K562 (cell line): ENCODE results near the gene NOTCH1. TPM values are rescaled to one million over a fixed set of nuclear protein-coding genes. Genes with fewer than 3 reads are reported as not detected.

Experiments used
- ATAC-seq: fragments of 200-7000 bp; cut with Tn5 transposase; 3 replicates; pipeline ENCODE4 v1.9.1; 2020; ENCODE audit warnings: moderate library complexity
- BruUV-seq: library from RNA; stranded (reverse); fragments of 400-500 nt; replicated peaks from 2 replicates; lab custom pipeline; 2021; lab: Mats Ljungman, UMichigan
- CTCF ChIA-PET: fragments of 300-600 bp; formaldehyde crosslinking; extraction: SDS; loops from one replicate; lab custom pipeline; 2021; ENCODE audit warnings: low intra/inter-chr PET ratio; lab: Yijun Ruan, JAX
- POLR2A ChIA-PET: fragments of 300-600, 350-650 bp; sonication (Branson Sonifier 250); formaldehyde crosslinking; extraction: SDS; loops from one replicate; lab custom pipeline; 2021; ENCODE audit warnings: antibody characterized with exemption, inconsistent platforms; lab: Yijun Ruan, JAX
- DNase-seq, 4 experiments: peaks; one replicate each; pipeline versions ENCODE4 v3.0.0 to v3.0.0-alpha.2; 2011 to 2018; ENCODE audit warnings: low spot score in 3 of 4, mixed read lengths in 3 of 4; ENCODE audit errors: extremely low read depth in 1 of 4
- FAIRE-seq: peaks from 2 replicates; lab custom pipeline; 2011; peaks lifted over from hg19 to GRCh38; lab: Jason Lieb, UNC
- H2AFZ ChIP-seq: 2 replicates; pipeline ENCODE4 v1.6.0; 2011; ENCODE audit warnings: low read depth, low read length, control low read depth, inconsistent platforms
- H3K27ac ChIP-seq: fragments of 200-600 bp; 3 replicates; pipeline ENCODE4 v1.8.0; 2011; ENCODE audit warnings: low read depth, mild to moderate bottlenecking, control low read depth, inconsistent platforms, low read length, moderate library complexity, mixed read lengths; ENCODE audit errors: extremely low read depth
- H3K27me3 ChIP-seq, 2 experiments: fragments of 300-600 bp in 1 of 2; 2 replicates in 1 of 2; 3 replicates in 1 of 2; pipeline versions ENCODE4 v1.6.0 to v1.8.0; 2011; ENCODE audit warnings: inconsistent platforms in 2 of 2, low read length in 2 of 2, mild to moderate bottlenecking in 1 of 2, mixed read lengths in 1 of 2, moderate library complexity in 1 of 2; ENCODE audit not compliant: control insufficient read depth in 2 of 2, insufficient read depth in 2 of 2
- H3K36me3 ChIP-seq: fragments of 300-600 bp; 3 replicates; pipeline ENCODE4 v1.8.0; 2011; ENCODE audit warnings: mild to moderate bottlenecking, low read length, inconsistent platforms; ENCODE audit not compliant: control insufficient read depth, insufficient read depth
- H3K4me1 ChIP-seq, 2 experiments: fragments of 200-600 bp in 1 of 2; replicated peaks in 1 of 2; 2 replicates in 1 of 2; 3 replicates in 1 of 2; pipeline versions ENCODE4 v1.5.1 to v1.8.0; 2011; ENCODE audit warnings: inconsistent platforms in 2 of 2, low read length in 2 of 2, mild to moderate bottlenecking in 1 of 2, mixed read lengths in 1 of 2, moderate library complexity in 1 of 2; ENCODE audit not compliant: control insufficient read depth in 2 of 2, insufficient read depth in 2 of 2
- H3K4me2 ChIP-seq: 2 replicates; pipeline ENCODE4 v1.6.1; 2011; ENCODE audit warnings: low read length, control low read depth, inconsistent platforms, mixed read lengths; ENCODE audit not compliant: insufficient read depth
- H3K4me3 ChIP-seq: fragments of 200-600 bp; sonication (generic), shearing (Covaris generic); 2 replicates; pipeline ENCODE4 v1.5.1; 2016; ENCODE audit warnings: control low read depth, inconsistent platforms
- H3K79me2 ChIP-seq: fragments of 200-600 bp; 3 replicates; pipeline ENCODE4 v1.8.0; 2011; ENCODE audit warnings: low read length, inconsistent platforms; ENCODE audit not compliant: control insufficient read depth, insufficient read depth
- H3K9ac ChIP-seq, 2 experiments: 2 replicates each; pipeline versions ENCODE4 v1.6.0 to v1.6.1; 2011; ENCODE audit warnings: low read depth in 2 of 2, low read length in 2 of 2, control low read depth in 1 of 2, inconsistent platforms in 1 of 2, mild to moderate bottlenecking in 1 of 2, mixed read lengths in 1 of 2; ENCODE audit not compliant: insufficient read depth in 1 of 2
- H3K9me1 ChIP-seq: one replicate; pipeline ENCODE4 v1.6.0; 2011; ENCODE audit warnings: inconsistent platforms, mild to moderate bottlenecking, low read length, moderate library complexity; ENCODE audit not compliant: control insufficient read depth, insufficient read depth
- H3K9me3 ChIP-seq: replicated peaks from 2 replicates; pipeline ENCODE4 v1.5.1; 2011; ENCODE audit warnings: low read depth, low read length, inconsistent platforms; ENCODE audit not compliant: control insufficient read depth, insufficient read depth
- H4K20me1 ChIP-seq: replicated peaks from 2 replicates; pipeline ENCODE4 v1.6.1; 2011; ENCODE audit warnings: low read length, inconsistent platforms, mixed read lengths; ENCODE audit not compliant: control insufficient read depth, insufficient read depth
- ARHGAP35 ChIP-seq: fragments of 450-650 bp; IDR thresholded peaks from 2 replicates; pipeline ENCODE4 v1.6.1; 2018; ENCODE audit not compliant: partially characterized antibody
- CBX5 ChIP-seq: IDR thresholded peaks from 2 replicates; pipeline ENCODE4 v1.6.1; 2014; ENCODE audit warnings: low read depth, borderline replicate concordance
- HNRNPL ChIP-seq: fragments of 200-400 bp; formaldehyde crosslinking; IDR thresholded peaks from 2 replicates; pipeline ENCODE4 v1.6.1; 2017; ENCODE audit warnings: low read depth, mild to moderate bottlenecking, low read length
- RB1 ChIP-seq: fragments of 450-650 bp; IDR thresholded peaks from 2 replicates; pipeline ENCODE4 v1.6.1; 2017; ENCODE audit warnings: low read depth, mild to moderate bottlenecking
- RBM15 ChIP-seq: fragments of 200-400 bp; formaldehyde crosslinking; IDR thresholded peaks from 2 replicates; pipeline ENCODE4 v1.6.1; 2018; ENCODE audit warnings: mild to moderate bottlenecking, low read length, moderate library complexity; ENCODE audit not compliant: insufficient read depth
- RBM39 ChIP-seq: fragments of 200-400 bp; formaldehyde crosslinking; optimal IDR thresholded peaks from 2 replicates; pipeline ENCODE3; 2018; ENCODE audit warnings: low read depth, low read length
- SMAD2 ChIP-seq: fragments of 150-350 bp; IDR thresholded peaks from 2 replicates; pipeline ENCODE4 v1.6.1; 2014; ENCODE audit warnings: low read depth, mild to moderate bottlenecking, low read length
- SNIP1 ChIP-seq: fragments of 450-650 bp; IDR thresholded peaks from 2 replicates; pipeline ENCODE4 v1.7.1; 2017; ENCODE audit warnings: low read depth, mild to moderate bottlenecking
- SNRNP70 ChIP-seq: fragments of 200-400 bp; formaldehyde crosslinking; optimal IDR thresholded peaks from 2 replicates; pipeline ENCODE3; 2017; ENCODE audit warnings: low read depth, low read length
- STAT6 ChIP-seq: sonication (generic); formaldehyde crosslinking; IDR thresholded peaks from 2 replicates; pipeline ENCODE4 v1.8.1; 2023; ENCODE audit warnings: mild to moderate bottlenecking, missing genetic modification reagents
- UBTF ChIP-seq, 2 experiments: IDR thresholded peaks; 2 replicates each; pipeline ENCODE4 v1.6.1; 2012; ENCODE audit warnings: improper control_type of control experiment in 2 of 2, low read depth in 2 of 2, low read length in 2 of 2, borderline replicate concordance in 1 of 2
- ZBTB34 ChIP-seq: fragments of 250-450 bp; sonication (Bioruptor Pico); IDR thresholded peaks from 2 replicates; pipeline ENCODE4 v1.8.0; 2021; ENCODE audit warnings: mild to moderate bottlenecking, moderate library complexity
- ZNF184 ChIP-seq: sonication (generic); formaldehyde crosslinking; IDR thresholded peaks from 2 replicates; pipeline ENCODE4 v1.5.0; 2020; ENCODE audit warnings: missing genetic modification reagents
- ZNF561 ChIP-seq: fragments of 450-650 bp; formaldehyde crosslinking; conservative IDR thresholded peaks from 2 replicates; pipeline ENCODE4 v1.4.0; 2020; ENCODE audit warnings: mild to moderate bottlenecking, moderate library complexity
- ZNF766 ChIP-seq: fragments of 200-800 bp; sonication (Bioruptor generic); conservative IDR thresholded peaks from 2 replicates; pipeline ENCODE4 v1.6.1; 2016; ENCODE audit warnings: missing genetic modification characterization, missing compliant biosample characterization
- WGBS: fragments of 100-300 bp; shearing (Covaris generic); methylation state at CpG from one replicate; pipeline ENCODE4 v1.1.6; 2016; ENCODE audit warnings: low coverage, mixed read lengths; ENCODE audit not compliant: insufficient coverage; ENCODE audit errors: missing lambda C conversion rate; 5-methylcytosine and 5-hydroxymethylcytosine counted together
- in situ Hi-C: fragments of 300-500 bp; cut with MboI; formaldehyde crosslinking; loops from 4 replicates; pipeline ENCODE4 v1.15.0; 2018; ENCODE audit warnings: inconsistent platforms, mixed read lengths
- intact Hi-C: fragments of 100-400 bp; cut with micrococcal nuclease; formaldehyde crosslinking; loops from 2 replicates; pipeline ENCODE4 v1.14.2; 2022
- polyA plus RNA-seq, 8 experiments: library from polyadenylated mRNA; depleted of rRNA in 4 of 8; stranded (reverse) in 5 of 8; unstranded in 3 of 8; fragments of >200 nt; fragmentation: Nextera tagmentation in 2 of 8; fragmentation: Illumina TruSeq in 1 of 8; extraction: Ambion mirVana in 2 of 8; extraction: Trizol in 1 of 8; gene quantifications; 2 replicates each; pipeline versions ENCODE4 v1.2.1 to v1.2.3, GENCODE V29; 2011 to 2014; ENCODE audit warnings: inconsistent platforms in 1 of 8, missing spikeins in 1 of 8
- total RNA-seq, 7 experiments: library from RNA; depleted of rRNA in 6 of 7; stranded (reverse); fragments of >200 nt in 6 of 7; fragmentation: Illumina TruSeq in 2 of 7; extraction: Trizol in 2 of 7; gene quantifications; 2 replicates each; pipeline versions ENCODE4 v1.2.1 to v1.2.3, GENCODE V29; 2011 to 2021; ENCODE audit warnings: low replicate concordance in 1 of 7

The NOTCH1 gene
- total and polyA plus RNA-seq, 9 of the 15 experiments (the other 6 are each of a cell fraction or from before 2014, with no cell fraction given), result 0.03 to 31.4 (median 2.3) TPM

GRCh38 chr9:136488247-136489214 lies 57.3 kb downstream of the NOTCH1 start:
- WGBS, result 7% methylated on average over 21 of the region's 22 CpGs
- DNase-seq, result peak; percentile 59 to 74 (median 67)
- in situ Hi-C loops, result no loop called here
- TF ChIP-seq HNRNPL (no peak), SNIP1 (no peak), RBM39 (no peak), STAT6 (CRISPR knock-in tag) (no peak), SMAD2 (no peak), ZNF184 (no peak), SNRNP70 (no peak), UBTF (IDR thresholded peaks at IDR 0.05; ENCODE audit: borderline replicate concordance in 1 of 2, low read depth in 2 of 2, low read length in 2 of 2) (no peak), RB1 (peak; percentile 89), ZNF766 (no peak), RBM15 (no peak), ARHGAP35 (no peak), ZBTB34 (CRISPR knock-in tag) (no peak), ZNF561 (CRISPR knock-in tag) (no peak), CBX5 (no peak)

More at GRCh38 chr9:136488247-136489214, 57.3 kb downstream of the NOTCH1 start:
- Histone ChIP-seq H3K36me3 (no peaks in the 10 kb centered on the region), H3K9ac (no peak overlapping the region), H4K20me1 (peaks cover 10% of the 10 kb centered on the region), H3K9me3 (no peaks in the 10 kb centered on the region), H3K4me2 (no peak overlapping the region), H3K27ac (no peak overlapping the region), H3K4me1 (peaks cover 8 to 35% of the 10 kb centered on the region in 2 experiments), H3K27me3 (peaks cover 0 to 31% of the 10 kb centered on the region in 2 experiments; a peak in 3 of 5 replicates), H2AFZ (0 out of 2 replicates have a peak overlapping the region, but pooled peaks have one; percentile 47), H3K4me3 (no peak overlapping the region), H3K79me2 (no peaks in the 10 kb centered on the region), H3K9me1 (no peaks in the 10 kb centered on the region)
- FAIRE-seq, result peak; percentile 70
- ChIA-PET CTCF (interaction anchor here (0.7 to 7.1 kb wide), 6 partner anchors 127 to 206 kb away, joined by 6 to 154 read pairs (median 10); no protein-coding TSS in a partner anchor), POLR2A (interaction anchor here (0.9 to 1.3 kb wide), 4 partner anchors 39 to 143 kb away, joined by 3 to 4 read pairs (median 3); no protein-coding TSS in a partner anchor)
- intact Hi-C loops, result loop anchor here (5.0 kb wide), 1 partner anchor 204 kb away; no protein-coding TSS in a partner anchor
- no TSS peak for BruUV-seq
- peak; percentile 78 for ATAC-seq
